Fibroblast of gingiva (primary cell): ENCODE results near the gene SPRED2.
A peak's percentile ranks its signal among the peaks of the same experiment; 100 is the strongest.

Experiments used
- DNase-seq: peaks from one replicate; pipeline ENCODE4 v3.0.0-alpha.2; 2011; ENCODE audit warnings: low read depth

The SPRED2 gene

GRCh38 chr2:65309699-65310098 lies 122.7 kb downstream of the SPRED2 start:
- no peak for DNase-seq

- no peak for DNase-seq
Observed at GRCh38 chr2:65305934-65306333, 126.5 kb downstream of the SPRED2 start.

- peak; percentile 87 for DNase-seq
Observed at GRCh38 chr2:65300761-65301711, 131.4 kb downstream of the SPRED2 start.

GRCh38 chr2:65300134-65300760 lies 132.2 kb downstream of the SPRED2 start:
- DNase-seq, result peak; percentile 85

GRCh38 chr2:65299246-65299645 lies 133.2 kb downstream of the SPRED2 start:
- no peak for DNase-seq

GRCh38 chr2:65298089-65298488 lies 134.3 kb downstream of the SPRED2 start:
- no peak for DNase-seq

GRCh38 chr2:65297544-65297943 lies 134.9 kb downstream of the SPRED2 start:
- DNase-seq, result no peak

GRCh38 chr2:65296971-65297370 lies 135.4 kb downstream of the SPRED2 start:
- DNase-seq, result no peak

GRCh38 chr2:65294701-65295100 lies 137.7 kb downstream of the SPRED2 start:
- DNase-seq, result no peak

- no peak for DNase-seq
Observed at GRCh38 chr2:65294136-65294535, 138.3 kb downstream of the SPRED2 start.

GRCh38 chr2:65293376-65293775 lies 139.0 kb downstream of the SPRED2 start:
- no peak for DNase-seq

GRCh38 chr2:65292461-65293011 lies 139.9 kb downstream of the SPRED2 start:
- DNase-seq, result no peak

GRCh38 chr2:65292106-65292400 lies 140.3 kb downstream of the SPRED2 start:
- DNase-seq, result no peak

GRCh38 chr2:65291216-65292105 lies 140.9 kb downstream of the SPRED2 start:
- no peak for DNase-seq

- DNase-seq, result no peak
Observed at GRCh38 chr2:65287364-65287763, 145.0 kb downstream of the SPRED2 start.

GRCh38 chr2:65282477-65283053 lies 149.8 kb downstream of the SPRED2 start:
- DNase-seq, result no peak

- DNase-seq, result no peak
Observed at GRCh38 chr2:65281627-65282351, 150.6 kb downstream of the SPRED2 start.

GRCh38 chr2:65279756-65280155 lies 152.6 kb downstream of the SPRED2 start:
- DNase-seq, result no peak

- DNase-seq, result no peak
Observed at GRCh38 chr2:65278531-65278981, 153.8 kb downstream of the SPRED2 start.

- DNase-seq, result no peak
Observed at GRCh38 chr2:65277791-65278483, 154.5 kb downstream of the SPRED2 start.
